Measurements from ENCODE around the gene COL18A1. TPM values are rescaled to one million over a fixed set of nuclear protein-coding genes. Genes with fewer than 3 reads are reported as not detected.
A peak's percentile ranks its signal among the peaks of the same experiment; 100 is the strongest.

The COL18A1 gene
- total RNA-seq, 2 experiments from 2014 or later, result 8.0 to 8.8 TPM

DNA sequence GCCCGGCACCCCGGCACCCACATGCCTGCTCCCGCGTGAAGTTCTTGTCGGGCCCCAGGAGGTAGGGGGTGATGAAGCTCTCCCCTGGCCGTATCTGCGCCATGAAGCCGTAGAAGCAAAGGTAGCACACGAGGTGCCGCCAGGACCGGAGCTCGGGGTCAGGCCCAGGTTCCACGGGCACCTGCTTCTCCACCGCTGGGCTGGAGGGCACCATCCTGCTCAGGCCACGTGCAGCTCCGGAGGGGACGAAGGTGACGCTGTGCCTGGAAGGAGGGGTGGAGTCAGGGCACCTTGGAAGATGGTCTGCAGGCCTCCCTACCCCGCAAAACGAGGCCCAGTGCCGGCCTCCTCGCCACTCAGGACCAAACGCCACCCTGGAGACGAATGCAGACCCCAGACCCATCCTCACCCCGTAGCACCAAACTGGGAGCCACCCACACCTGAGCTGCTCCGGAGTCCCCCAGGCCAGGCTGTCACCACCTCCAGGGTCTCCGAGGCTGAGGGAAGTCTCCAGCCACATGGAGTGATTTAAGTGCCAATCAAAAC lies 132.9 kb downstream of the COL18A1 start:
- Mint-ChIP-seq H3K9me3 (ENCODE audit: low read depth) (no peaks in the 10 kb centered on the region), H3K4me3 (no peak overlapping the region), H3K27me3 (no peaks in the 10 kb centered on the region), H3K36me3 (ENCODE audit: low read depth) (peaks cover 27% of the 10 kb centered on the region), H3K4me1 (peaks cover 29% of the 10 kb centered on the region), H3K27ac (no peak overlapping the region)
- ATAC-seq (no peak), DNase-seq (no peak)
- ChIA-PET CTCF (no interaction called here), POLR2A (no interaction called here)
- intact Hi-C loops (cut with DNase I, micrococcal nuclease), result no loop called here

DNA sequence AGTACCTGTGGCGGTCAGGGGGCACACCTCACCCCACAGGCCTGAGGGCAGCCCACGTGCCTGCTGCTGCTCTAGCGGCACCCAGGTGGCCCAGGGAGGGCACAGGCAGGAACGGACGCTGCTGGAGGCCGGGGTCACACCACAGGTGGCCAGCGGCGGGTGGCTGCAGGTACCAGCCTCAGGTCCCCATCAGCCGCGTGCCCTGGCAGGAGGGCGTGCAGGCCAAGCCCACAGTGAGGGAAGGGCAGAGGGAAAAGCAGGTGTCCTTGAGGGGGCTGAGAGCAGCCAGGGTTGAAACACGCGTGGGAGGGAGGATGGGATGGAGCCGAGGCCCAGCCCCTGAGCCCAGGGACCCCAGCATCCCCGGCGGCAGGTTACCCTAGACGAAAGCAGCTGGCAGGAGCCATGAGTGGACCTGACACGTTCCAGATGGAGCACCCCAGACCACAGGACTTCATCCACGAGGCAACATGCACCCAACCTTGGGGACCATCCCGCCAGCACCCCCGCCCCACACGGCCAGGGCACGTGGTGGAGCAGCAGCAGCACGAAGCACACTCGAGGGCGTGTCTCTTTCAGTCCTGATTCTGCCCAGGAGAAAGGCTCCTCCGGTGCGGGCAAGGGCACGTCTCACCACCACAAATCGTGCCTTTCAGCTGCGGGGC lies 133.5 kb downstream of the COL18A1 start:
- H3K9me3 Mint-ChIP-seq (ENCODE audit: low read depth), result no peaks in the 10 kb centered on the region
- peaks cover 28% of the 10 kb centered on the region for H3K4me1 Mint-ChIP-seq
- ChIA-PET POLR2A (no interaction called here), CTCF (interaction anchor here (0.5 kb wide), 1 partner anchor 59 kb away, joined by 3 read pairs; no protein-coding TSS in a partner anchor)
- H3K27me3 Mint-ChIP-seq, result no peaks in the 10 kb centered on the region
- ATAC-seq, result no peak
- no peak for DNase-seq
- intact Hi-C loops (cut with DNase I, micrococcal nuclease), result no loop called here
- no peak overlapping the region for H3K4me3 Mint-ChIP-seq
- peaks cover 27% of the 10 kb centered on the region for H3K36me3 Mint-ChIP-seq (ENCODE audit: low read depth)
- H3K27ac Mint-ChIP-seq, result no peak overlapping the region

DNA sequence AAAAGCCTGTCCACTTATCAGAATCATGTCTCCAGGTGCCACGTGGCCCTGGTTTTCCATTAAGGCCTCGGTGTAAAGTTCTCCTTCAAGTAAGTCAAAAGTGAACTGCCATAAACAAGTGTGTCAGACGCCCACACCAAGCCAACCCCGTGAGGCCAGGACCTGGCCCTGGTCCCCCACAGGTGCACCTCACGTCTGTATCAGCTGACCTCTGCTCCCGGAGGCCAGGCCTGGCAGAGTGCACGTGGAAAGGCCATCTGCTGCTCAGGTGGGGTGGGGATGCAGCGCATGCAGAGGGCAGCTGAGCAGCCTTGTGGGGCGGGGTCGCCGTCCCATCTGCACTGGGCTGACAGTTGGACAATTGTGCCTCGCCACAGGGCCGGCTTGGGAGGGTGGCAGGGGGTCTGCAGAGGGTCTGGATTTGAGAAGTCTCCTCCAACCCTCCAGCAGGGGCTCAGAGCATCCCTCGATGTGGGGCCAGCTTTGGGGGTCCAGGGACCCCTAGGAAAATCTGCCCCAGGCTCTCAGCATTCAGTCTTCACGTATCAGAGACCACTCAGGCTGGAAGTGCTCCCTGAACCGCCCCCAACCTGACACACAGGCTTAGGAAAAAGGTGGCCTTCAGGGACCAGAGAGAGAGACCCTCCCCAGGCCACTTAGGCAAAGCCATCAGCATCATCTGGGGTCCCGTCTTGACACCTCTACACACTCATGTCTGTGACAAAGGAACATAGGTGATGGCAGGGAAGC lies 134.3 kb downstream of the COL18A1 start:
- ATAC-seq (no peak), DNase-seq (peak; percentile 6)
- intact Hi-C loops (cut with DNase I, micrococcal nuclease), result no loop called here
- CTCF ChIA-PET, result interaction anchor here (0.5 kb wide), 1 partner anchor 59 kb away, joined by 3 read pairs; no protein-coding TSS in a partner anchor
- H3K27ac Mint-ChIP-seq, result peak overlapping the region; percentile 25
- H3K4me3 Mint-ChIP-seq, result peak overlapping the region; percentile 80
- peaks cover 28% of the 10 kb centered on the region for H3K4me1 Mint-ChIP-seq
- POLR2A ChIA-PET, result no interaction called here
- H3K27me3 Mint-ChIP-seq, result no peaks in the 10 kb centered on the region
- H3K36me3 Mint-ChIP-seq (ENCODE audit: low read depth), result peaks cover 27% of the 10 kb centered on the region
- H3K9me3 Mint-ChIP-seq (ENCODE audit: low read depth), result no peaks in the 10 kb centered on the region

DNA sequence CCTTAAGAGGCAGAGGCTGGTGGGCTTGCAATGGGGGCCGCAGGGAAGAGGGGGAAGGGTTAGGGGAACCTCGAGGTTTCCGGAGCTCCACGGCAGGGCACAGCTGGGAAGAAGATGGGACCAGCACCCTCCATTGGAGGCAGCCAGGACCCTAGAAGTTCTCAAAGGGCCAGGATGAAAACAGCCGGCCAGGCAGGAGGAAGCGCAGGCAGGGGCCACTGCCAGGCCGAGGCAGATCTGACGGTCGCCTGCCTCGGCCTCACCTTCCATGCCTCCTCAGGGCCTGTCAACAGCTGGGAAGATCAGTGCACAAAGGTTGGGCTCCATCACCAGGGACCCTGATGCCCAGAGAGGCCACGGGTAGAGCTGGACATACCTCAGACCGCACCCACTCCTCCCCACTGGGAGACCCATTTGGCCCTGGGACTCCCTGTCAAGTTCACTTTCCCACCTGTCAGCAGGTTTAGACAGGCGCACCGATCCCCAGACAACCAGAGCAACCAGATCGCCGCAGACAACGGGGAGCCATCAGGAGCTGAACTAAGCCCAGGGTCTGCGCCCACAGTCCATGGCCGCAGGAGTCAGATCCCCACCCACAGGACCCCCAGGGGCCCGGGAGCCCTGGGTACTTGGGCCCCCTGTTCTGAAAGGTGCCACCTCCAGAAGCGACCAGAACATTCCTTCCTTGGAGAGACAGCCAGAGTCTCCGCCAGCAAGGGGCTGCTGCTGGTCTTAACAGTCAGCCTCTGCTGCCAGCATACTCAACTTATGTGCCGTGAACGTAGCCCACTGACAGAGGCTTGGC lies 135.0 kb downstream of the COL18A1 start:
- CTCF ChIA-PET, result no interaction called here
- intact Hi-C loops (cut with DNase I, micrococcal nuclease), result loop anchor here in 1 of 2 experiments (5.0 kb wide), 3 partner anchors 63 to 782 kb away; partner anchors contain the start of genes C21orf58, LSS and PCNT
- H3K4me1 Mint-ChIP-seq, result peaks cover 24% of the 10 kb centered on the region
- no peaks in the 10 kb centered on the region for H3K9me3 Mint-ChIP-seq (ENCODE audit: low read depth)
- H3K27ac Mint-ChIP-seq, result peak overlapping the region; percentile 51
- POLR2A ChIA-PET, result no interaction called here
- no peak for ATAC-seq
- H3K27me3 Mint-ChIP-seq, result no peaks in the 10 kb centered on the region
- DNase-seq, result peak; percentile 5
- H3K4me3 Mint-ChIP-seq, result peak overlapping the region; percentile 80
- peaks cover 27% of the 10 kb centered on the region for H3K36me3 Mint-ChIP-seq (ENCODE audit: low read depth)

- intact Hi-C loops (cut with DNase I, micrococcal nuclease), result loop anchor here in 1 of 2 experiments (5.0 kb wide), 3 partner anchors 63 to 782 kb away; partner anchors contain the start of genes C21orf58, LSS and PCNT
- ATAC-seq, result no peak
- peaks cover 20% of the 10 kb centered on the region for H3K4me1 Mint-ChIP-seq
- peak overlapping the region; percentile 80 for H3K4me3 Mint-ChIP-seq
- CTCF ChIA-PET, result no interaction called here
- peak overlapping the region; percentile 80 for H3K27ac Mint-ChIP-seq
- H3K9me3 Mint-ChIP-seq (ENCODE audit: low read depth), result no peaks in the 10 kb centered on the region
- H3K36me3 Mint-ChIP-seq (ENCODE audit: low read depth), result peaks cover 24% of the 10 kb centered on the region
- DNase-seq, result peak; percentile 4
- POLR2A ChIA-PET, result no interaction called here
- no peaks in the 10 kb centered on the region for H3K27me3 Mint-ChIP-seq
Measured at GRCh38 chr21:45540601-45540970, 135.6 kb downstream of the COL18A1 start.

GRCh38 chr21:45541221-45542039 lies 136.5 kb downstream of the COL18A1 start:
- H3K36me3 Mint-ChIP-seq (ENCODE audit: low read depth), result peaks cover 22% of the 10 kb centered on the region
- ATAC-seq, result peak; percentile 77

DNA sequence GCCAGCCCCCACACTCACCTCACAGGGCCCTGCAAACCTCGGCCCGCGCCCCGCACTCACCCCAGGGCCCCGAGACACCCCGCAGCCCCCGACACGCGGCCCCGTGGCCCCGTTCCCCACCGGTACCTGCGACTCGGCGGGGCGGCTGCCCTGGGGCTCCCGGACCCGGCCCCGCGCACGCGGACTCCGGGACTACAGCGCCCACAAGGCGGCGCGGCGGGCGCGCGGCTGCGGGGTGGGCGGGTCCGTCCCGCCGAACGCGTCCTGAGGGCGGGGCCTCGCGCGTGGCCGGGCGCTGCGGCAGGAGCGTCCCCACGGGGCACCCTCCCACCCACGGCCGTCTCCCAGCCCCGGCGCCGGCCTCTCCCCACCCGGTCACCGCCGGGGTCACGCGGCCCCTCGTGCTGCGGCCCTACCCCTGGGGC lies 137.3 kb downstream of the COL18A1 start, which contains the start of gene SLC19A1:
TSS of gene SLC19A1 (minus strand) at position 199 of the 425 bp plus-strand sequence. CDS start 4,481 bp downstream, outside the sequence.
- CTCF ChIA-PET, result no interaction called here
- DNase-seq, result peak; percentile 86
- Mint-ChIP-seq H3K36me3 (ENCODE audit: low read depth) (peaks cover 13% of the 10 kb centered on the region), H3K27me3 (no peaks in the 10 kb centered on the region), H3K4me1 (peaks cover 20% of the 10 kb centered on the region), H3K27ac (peak within 1 kb of the TSS; percentile 80), H3K4me3 (peak within 1 kb of the TSS; percentile 80), H3K9me3 (ENCODE audit: low read depth) (no peaks in the 10 kb centered on the region)
- ATAC-seq, result peak; percentile 86
- intact Hi-C loops (cut with DNase I, micrococcal nuclease), result loop anchor here (1.0 to 5.0 kb wide), 10 partner anchors 8 to 780 kb away; partner anchors contain the start of genes C21orf58 (in 1 of the 2), LSS (in 1 of the 2), PCBP3 (in 1 of the 2) and PCNT (in 1 of the 2)
- POLR2A ChIA-PET, result no interaction called here

More at GRCh38 chr21:45541221-45542039, 136.5 kb downstream of the COL18A1 start:
- H3K27ac Mint-ChIP-seq, result peak overlapping the region; percentile 80
- H3K27me3 Mint-ChIP-seq, result no peaks in the 10 kb centered on the region
- intact Hi-C loops (cut with DNase I, micrococcal nuclease), result loop anchor here (1.0 to 5.0 kb wide), 10 partner anchors 9 to 781 kb away; partner anchors contain the start of genes C21orf58 (in 1 of the 2), LSS (in 1 of the 2), PCBP3 (in 1 of the 2) and PCNT (in 1 of the 2)
- H3K9me3 Mint-ChIP-seq (ENCODE audit: low read depth), result no peaks in the 10 kb centered on the region
- peak overlapping the region; percentile 80 for H3K4me3 Mint-ChIP-seq
- H3K4me1 Mint-ChIP-seq, result peaks cover 20% of the 10 kb centered on the region
- peak; percentile 90 for DNase-seq
- CTCF ChIA-PET, result interaction anchor here (0.6 kb wide), 1 partner anchor 14 kb away, joined by 3 read pairs; no protein-coding TSS in a partner anchor
- POLR2A ChIA-PET, result no interaction called here

DNA sequence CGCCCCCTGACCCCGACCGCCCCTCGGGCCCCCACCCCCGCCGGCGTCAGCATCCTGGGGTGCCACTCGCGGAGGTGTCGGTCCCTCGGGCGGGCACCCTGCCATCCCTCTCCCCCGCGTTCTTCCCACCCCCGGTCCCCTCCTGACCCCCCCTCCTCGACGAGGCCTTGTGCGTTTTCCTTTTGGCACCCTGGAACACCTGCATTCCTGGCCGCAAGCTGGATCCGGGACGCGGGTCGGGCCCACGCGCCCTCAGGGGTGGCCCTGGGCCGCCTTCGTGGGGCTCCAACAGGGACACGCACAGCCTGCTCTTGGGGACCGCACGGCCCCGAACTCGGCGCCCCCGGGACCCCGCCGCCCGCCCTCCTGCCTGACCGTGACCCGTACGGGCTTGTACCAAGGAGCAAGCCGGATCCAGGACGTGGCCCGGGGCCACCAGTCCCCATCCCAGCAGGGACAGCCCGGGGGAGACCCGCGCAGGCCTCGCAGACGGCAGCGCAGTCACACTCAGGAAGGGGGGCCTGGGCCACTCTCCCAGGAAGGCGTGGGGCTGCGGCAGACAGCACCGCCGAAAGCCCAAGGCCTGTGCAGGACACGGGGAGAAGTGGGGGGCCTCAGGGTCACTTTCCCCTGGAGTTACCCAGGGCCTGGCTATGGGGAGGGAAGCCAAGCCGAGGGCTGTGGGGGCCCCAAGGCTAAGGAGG lies 137.9 kb downstream of the COL18A1 start:
- POLR2A ChIA-PET, result interaction anchor here (1.2 kb wide), 1 partner anchor 276 kb away, joined by 3 read pairs; no protein-coding TSS in a partner anchor
- intact Hi-C loops (cut with DNase I, micrococcal nuclease), result loop anchor here (1.0 to 5.0 kb wide), 10 partner anchors 7 to 779 kb away; partner anchors contain the start of genes C21orf58 (in 1 of the 2), LSS (in 1 of the 2), PCBP3 (in 1 of the 2) and PCNT (in 1 of the 2)
- Mint-ChIP-seq H3K9me3 (ENCODE audit: low read depth) (no peaks in the 10 kb centered on the region), H3K27me3 (no peaks in the 10 kb centered on the region), H3K4me1 (peaks cover 20% of the 10 kb centered on the region), H3K4me3 (peak overlapping the region; percentile 57), H3K36me3 (ENCODE audit: low read depth) (peaks cover 13% of the 10 kb centered on the region), H3K27ac (peak overlapping the region; percentile 42)
- ATAC-seq (peak; percentile 11), DNase-seq (peak; percentile 38)
- CTCF ChIA-PET, result no interaction called here

DNA sequence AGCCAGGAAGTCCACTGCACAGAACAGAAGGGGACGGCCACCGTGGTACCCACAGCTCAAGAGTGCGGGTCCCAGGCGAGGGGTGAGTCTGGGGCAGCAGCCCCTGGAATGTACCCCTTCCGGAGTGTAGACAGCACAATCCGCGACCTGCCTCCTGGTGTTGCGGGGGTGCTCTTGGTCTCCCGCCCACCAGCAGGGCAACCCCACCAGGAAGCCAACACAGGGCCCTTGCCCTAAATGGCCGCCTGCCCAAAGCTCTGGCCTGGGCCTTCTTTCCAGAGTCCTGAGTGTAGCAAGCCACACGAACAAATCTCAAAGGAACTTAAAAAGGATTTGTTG lies 138.4 kb downstream of the COL18A1 start:
- DNase-seq, result peak; percentile 14
- POLR2A ChIA-PET, result interaction anchor here (1.2 kb wide), 1 partner anchor 276 kb away, joined by 3 read pairs; no protein-coding TSS in a partner anchor
- Mint-ChIP-seq H3K27me3 (no peaks in the 10 kb centered on the region), H3K4me3 (peak overlapping the region; percentile 57), H3K36me3 (ENCODE audit: low read depth) (peaks cover 13% of the 10 kb centered on the region), H3K27ac (no peak overlapping the region), H3K4me1 (peaks cover 20% of the 10 kb centered on the region), H3K9me3 (ENCODE audit: low read depth) (peaks cover 1% of the 10 kb centered on the region)
- ATAC-seq, result no peak
- CTCF ChIA-PET, result no interaction called here
- intact Hi-C loops (cut with DNase I, micrococcal nuclease), result loop anchor here in 1 of 2 experiments (2.0 to 5.0 kb wide), 4 partner anchors 66 to 779 kb away; partner anchors contain the start of genes C21orf58, LSS and PCNT
